GM12878 (cell line): ENCODE measurements around the gene SLC35E4. TPM values are rescaled to one million over a fixed set of nuclear protein-coding genes. Genes with fewer than 3 reads are reported as not detected.

ENCODE experiments used
- ATAC-seq: fragments of 200-7000 bp; cut with Tn5 transposase; 3 replicates; pipeline ENCODE4 v1.9.1; 2020; ENCODE audit warnings: mild to moderate bottlenecking, moderate library complexity
- BruUV-seq: library from RNA; stranded (reverse); fragments of 400-500 nt; replicated peaks from 2 replicates; lab custom pipeline; 2021; lab: Mats Ljungman, UMichigan
- CTCF ChIA-PET: fragments of 300-600 bp; sonication (Branson Sonifier 250); formaldehyde crosslinking; extraction: SDS; loops from one replicate; lab custom pipeline; 2021; ENCODE audit warnings: inconsistent platforms; lab: Yijun Ruan, JAX
- POLR2A ChIA-PET: fragments of 350-600 bp; formaldehyde crosslinking; extraction: SDS; loops from one replicate; lab custom pipeline; 2021; ENCODE audit warnings: inconsistent platforms; lab: Charles Lee
- RAD21 ChIA-PET: fragments of 300-600 bp; sonication (Branson Sonifier 250); formaldehyde crosslinking; loops from one replicate; lab custom pipeline; 2023; ENCODE audit warnings: antibody characterized with exemption; ENCODE audit not compliant: unreplicated experiment; lab: Charles Lee
- SMC1A ChIA-PET: fragments of 300-600 bp; sonication (Branson Sonifier 250); formaldehyde crosslinking; loops from one replicate; lab custom pipeline; 2023; ENCODE audit not compliant: unreplicated experiment, uncharacterized antibody; lab: Charles Lee
- DNase-seq: peaks from one replicate; pipeline ENCODE4 v3.0.0-alpha.2; 2011; ENCODE audit warnings: low read depth, low spot score
- FAIRE-seq: peaks from 3 replicates; lab custom pipeline; 2011; peaks lifted over from hg19 to GRCh38; lab: Jason Lieb, UNC
- H2AFZ ChIP-seq: 2 replicates; pipeline ENCODE4 v1.6.0; 2011; ENCODE audit warnings: low read depth, low read length, control low read depth; ENCODE audit not compliant: control insufficient read depth
- H3K27ac ChIP-seq: 2 replicates; pipeline ENCODE4 v1.5.1; 2011; ENCODE audit warnings: control low read depth; ENCODE audit not compliant: control insufficient read depth, insufficient read depth
- H3K27me3 ChIP-seq, 2 experiments: replicated peaks in 1 of 2; 2 replicates each; pipeline versions ENCODE4 v1.6.0 to v1.6.1; 2011; ENCODE audit warnings: low read length in 1 of 2; ENCODE audit not compliant: control insufficient read depth in 2 of 2, insufficient read depth in 2 of 2
- H3K36me3 ChIP-seq, 2 experiments: 2 replicates each; pipeline ENCODE4 v1.5.1; 2011; ENCODE audit warnings: low read length in 1 of 2; ENCODE audit not compliant: control insufficient read depth in 2 of 2, insufficient read depth in 2 of 2
- H3K4me1 ChIP-seq: 2 replicates; pipeline ENCODE4 v1.6.1; 2011; ENCODE audit warnings: mild to moderate bottlenecking, low read length, moderate library complexity, mixed read lengths; ENCODE audit not compliant: control insufficient read depth, insufficient read depth
- H3K4me2 ChIP-seq: 2 replicates; pipeline ENCODE4 v1.6.0; 2011; ENCODE audit warnings: control low read depth; ENCODE audit not compliant: control insufficient read depth, insufficient read depth
- H3K4me3 ChIP-seq: fragments of 200-600 bp; sonication (generic); 2 replicates; pipeline ENCODE4 v1.5.1; 2016
- H3K79me2 ChIP-seq: 2 replicates; pipeline ENCODE4 v1.6.0; 2011; ENCODE audit warnings: low read length; ENCODE audit not compliant: control insufficient read depth, insufficient read depth
- H3K9ac ChIP-seq: 2 replicates; pipeline ENCODE4 v1.8.0; 2011; ENCODE audit warnings: low read length, control low read depth, mixed read lengths; ENCODE audit not compliant: control insufficient read depth, insufficient read depth
- H3K9me3 ChIP-seq: replicated peaks from 3 replicates; pipeline ENCODE4 v1.5.1; 2011; ENCODE audit warnings: mild to moderate bottlenecking, low read length; ENCODE audit not compliant: control insufficient read depth, insufficient read depth
- H4K20me1 ChIP-seq: 2 replicates; pipeline ENCODE4 v1.6.0; 2011; ENCODE audit not compliant: control insufficient read depth, insufficient read depth
- ETV6 ChIP-seq, 2 experiments: fragments of 450-650 bp in 1 of 2; IDR thresholded peaks in 1 of 2; conservative IDR thresholded peaks in 1 of 2; 2 replicates each; pipeline ENCODE4 v1.6.1; 2014; ENCODE audit warnings: antibody characterized with exemption in 1 of 2, borderline replicate concordance in 1 of 2, low read depth in 1 of 2, mild to moderate bottlenecking in 1 of 2, moderate library complexity in 1 of 2
- NR2C2 ChIP-seq: IDR thresholded peaks from 2 replicates; pipeline ENCODE4 v1.6.1; 2011; ENCODE audit warnings: borderline replicate concordance, low read depth; ENCODE audit not compliant: control insufficient read depth, insufficient read length
- PBX3 ChIP-seq: IDR thresholded peaks from 2 replicates; pipeline ENCODE4 v1.6.1; 2011; ENCODE audit warnings: mild to moderate bottlenecking, low read depth, low read length, moderate library complexity; ENCODE audit not compliant: insufficient replicate concordance
- RFX5 ChIP-seq: IDR thresholded peaks from 2 replicates; pipeline ENCODE4 v1.6.1; 2011; ENCODE audit warnings: low read depth, low read length, improper control_type of control experiment
- RUNX3 ChIP-seq: IDR thresholded peaks from 2 replicates; pipeline ENCODE4 v1.6.1; 2012; ENCODE audit warnings: low read length, inconsistent platforms
- TAF1 ChIP-seq: IDR thresholded peaks from 2 replicates; pipeline ENCODE4 v1.6.1; 2011; ENCODE audit warnings: mild to moderate bottlenecking, low read depth, low read length, borderline replicate concordance
- ZSCAN29 ChIP-seq: fragments of 450-650 bp; IDR thresholded peaks from 2 replicates; pipeline ENCODE4 v1.6.1; 2017; ENCODE audit warnings: mild to moderate bottlenecking, moderate library complexity
- WGBS: methylation state at CpG from one replicate; pipeline ENCODE4 v1.1.6; 2016; ENCODE audit warnings: low lambda C conversion rate; ENCODE audit not compliant: insufficient replicate concordance, insufficient coverage; ENCODE audit errors: missing lambda C conversion rate; 5-methylcytosine and 5-hydroxymethylcytosine counted together
- in situ Hi-C: fragments of 300-500 bp; cut with MboI; formaldehyde crosslinking; loops from 9 replicates; pipeline ENCODE4 v1.14.3; 2018; ENCODE audit warnings: mixed read lengths
- intact Hi-C: fragments of 100-400 bp; cut with micrococcal nuclease; formaldehyde crosslinking; loops from one replicate; pipeline ENCODE4 v1.14.2; 2022; ENCODE audit not compliant: unreplicated experiment
- polyA plus RNA-seq, 11 experiments: library from polyadenylated mRNA; depleted of rRNA in 4 of 11; unstranded in 6 of 11; stranded (reverse) in 5 of 11; fragments of >200 nt; fragmentation: Nextera tagmentation in 4 of 11; fragmentation: Illumina TruSeq in 1 of 11; extraction: Ambion mirVana in 4 of 11; extraction: Trizol in 1 of 11; gene quantifications; 1 replicate in 1 of 11; 2 replicates in 10 of 11; pipeline versions ENCODE4 v1.2.1 to v1.2.3, GENCODE V29; 2011 to 2016; ENCODE audit warnings: inconsistent platforms in 2 of 11, missing spikeins in 2 of 11, low read depth in 1 of 11
- total RNA-seq, 4 experiments: library from RNA; depleted of rRNA in 3 of 4; stranded (reverse); fragments of >200 nt in 3 of 4; fragmentation: Illumina TruSeq in 1 of 4; extraction: Trizol in 1 of 4; gene quantifications; 2 replicates each; pipeline versions ENCODE4 v1.2.1 to v1.2.3, GENCODE V29; 2013 to 2021
- TF ChIP-seq, protein P1 (sequence below): fragments of 450-650 bp; formaldehyde crosslinking; IDR thresholded peaks from 2 replicates; pipeline ENCODE4 v1.4.0; 2020; ENCODE audit warnings: mild to moderate bottlenecking, moderate library complexity
- TF ChIP-seq, protein P2 (sequence below): fragments of 450-650 bp; IDR thresholded peaks from 2 replicates; pipeline ENCODE4 v1.6.1; 2016; ENCODE audit warnings: mild to moderate bottlenecking, moderate library complexity, borderline replicate concordance

SLC35E4 gene
- total and polyA plus RNA-seq, 10 of the 15 experiments (the other 5 are each of a cell fraction or from before 2014, with no cell fraction given): 0.16 to 5.3 (median 2.9) TPM; not detected in 1

GRCh38 chr22:30591588-30592359 is 43.8 kb upstream of the SLC35E4 start, which contains the start of gene PES1:
PES1 (minus strand) TSS chr22:30591910; CDS start chr22:30591833, 77 bp downstream.
- Histone ChIP-seq H3K4me3 (peak within 1 kb of the TSS; percentile 97), H3K27me3 (no peaks in the 10 kb centered on the region), H3K4me1 (no peaks in the 10 kb centered on the region), H3K4me2 (peak within 1 kb of the TSS; percentile 90), H3K9me3 (no peaks in the 10 kb centered on the region), H3K27ac (peak within 1 kb of the TSS; percentile 91), H2AFZ (peak within 1 kb of the TSS; percentile 81), H3K79me2 (peaks cover 26% of the 10 kb centered on the region), H4K20me1 (no peaks in the 10 kb centered on the region), H3K36me3 (peaks cover 8 to 24% of the 10 kb centered on the region in 2 experiments), H3K9ac (peak within 1 kb of the TSS; percentile 95)
- intact Hi-C loops (no loop called here), in situ Hi-C loops (no loop called here)
- RAD21 ChIA-PET: interaction anchor here (1.0 to 1.4 kb wide), 4 partner anchors 15 to 189 kb away, joined by 3 to 7 read pairs (median 4); partner anchors contain the start of genes SLC35E4 and TCN2
- under 1% methylated on average over 42 of the region's 49 CpGs for WGBS
- FAIRE-seq: peak; percentile 99
- no TSS peak for BruUV-seq
- CTCF ChIA-PET: interaction anchor here (0.8 to 6.6 kb wide), 5 partner anchors 10 to 163 kb away, joined by 3 to 45 read pairs (median 5); partner anchors contain the start of genes SLC35E4 and TCN2
- POLR2A ChIA-PET: interaction anchor here (0.6 to 1.3 kb wide), 5 partner anchors 12 to 492 kb away, joined by 3 to 7 read pairs (median 3); no protein-coding TSS in a partner anchor
- SMC1A ChIA-PET: interaction anchor here (0.7 to 1.1 kb wide), 4 partner anchors 9 to 170 kb away, joined by 3 to 5 read pairs (median 3); partner anchors contain the start of gene TCN2
- peak; percentile 97 for DNase-seq
- ATAC-seq: peak; percentile 100
- TF ChIP-seq RFX5 (peak; percentile 92), ZSCAN29 (no peak), RUNX3 (peak; percentile 31; the same call in 1 of the 2 replicates), PBX3 (no peak), TAF1 (peak; percentile 66; the same call in 1 of the 2 replicates), NR2C2 (no peak), ETV6 (conservative IDR thresholded peaks at IDR 0.05 in 1 of 2, IDR thresholded peaks at IDR 0.05 in 1 of 2; ENCODE audit: borderline replicate concordance in 1 of 2, low read depth in 1 of 2) (no peak)
- TF ChIP-seq, protein P1, sequence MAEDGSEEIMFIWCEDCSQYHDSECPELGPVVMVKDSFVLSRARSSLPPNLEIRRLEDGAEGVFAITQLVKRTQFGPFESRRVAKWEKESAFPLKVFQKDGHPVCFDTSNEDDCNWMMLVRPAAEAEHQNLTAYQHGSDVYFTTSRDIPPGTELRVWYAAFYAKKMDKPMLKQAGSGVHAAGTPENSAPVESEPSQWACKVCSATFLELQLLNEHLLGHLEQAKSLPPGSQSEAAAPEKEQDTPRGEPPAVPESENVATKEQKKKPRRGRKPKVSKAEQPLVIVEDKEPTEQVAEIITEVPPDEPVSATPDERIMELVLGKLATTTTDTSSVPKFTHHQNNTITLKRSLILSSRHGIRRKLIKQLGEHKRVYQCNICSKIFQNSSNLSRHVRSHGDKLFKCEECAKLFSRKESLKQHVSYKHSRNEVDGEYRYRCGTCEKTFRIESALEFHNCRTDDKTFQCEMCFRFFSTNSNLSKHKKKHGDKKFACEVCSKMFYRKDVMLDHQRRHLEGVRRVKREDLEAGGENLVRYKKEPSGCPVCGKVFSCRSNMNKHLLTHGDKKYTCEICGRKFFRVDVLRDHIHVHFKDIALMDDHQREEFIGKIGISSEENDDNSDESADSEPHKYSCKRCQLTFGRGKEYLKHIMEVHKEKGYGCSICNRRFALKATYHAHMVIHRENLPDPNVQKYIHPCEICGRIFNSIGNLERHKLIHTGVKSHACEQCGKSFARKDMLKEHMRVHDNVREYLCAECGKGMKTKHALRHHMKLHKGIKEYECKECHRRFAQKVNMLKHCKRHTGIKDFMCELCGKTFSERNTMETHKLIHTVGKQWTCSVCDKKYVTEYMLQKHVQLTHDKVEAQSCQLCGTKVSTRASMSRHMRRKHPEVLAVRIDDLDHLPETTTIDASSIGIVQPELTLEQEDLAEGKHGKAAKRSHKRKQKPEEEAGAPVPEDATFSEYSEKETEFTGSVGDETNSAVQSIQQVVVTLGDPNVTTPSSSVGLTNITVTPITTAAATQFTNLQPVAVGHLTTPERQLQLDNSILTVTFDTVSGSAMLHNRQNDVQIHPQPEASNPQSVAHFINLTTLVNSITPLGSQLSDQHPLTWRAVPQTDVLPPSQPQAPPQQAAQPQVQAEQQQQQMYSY: no peak
- TF ChIP-seq, protein P2, sequence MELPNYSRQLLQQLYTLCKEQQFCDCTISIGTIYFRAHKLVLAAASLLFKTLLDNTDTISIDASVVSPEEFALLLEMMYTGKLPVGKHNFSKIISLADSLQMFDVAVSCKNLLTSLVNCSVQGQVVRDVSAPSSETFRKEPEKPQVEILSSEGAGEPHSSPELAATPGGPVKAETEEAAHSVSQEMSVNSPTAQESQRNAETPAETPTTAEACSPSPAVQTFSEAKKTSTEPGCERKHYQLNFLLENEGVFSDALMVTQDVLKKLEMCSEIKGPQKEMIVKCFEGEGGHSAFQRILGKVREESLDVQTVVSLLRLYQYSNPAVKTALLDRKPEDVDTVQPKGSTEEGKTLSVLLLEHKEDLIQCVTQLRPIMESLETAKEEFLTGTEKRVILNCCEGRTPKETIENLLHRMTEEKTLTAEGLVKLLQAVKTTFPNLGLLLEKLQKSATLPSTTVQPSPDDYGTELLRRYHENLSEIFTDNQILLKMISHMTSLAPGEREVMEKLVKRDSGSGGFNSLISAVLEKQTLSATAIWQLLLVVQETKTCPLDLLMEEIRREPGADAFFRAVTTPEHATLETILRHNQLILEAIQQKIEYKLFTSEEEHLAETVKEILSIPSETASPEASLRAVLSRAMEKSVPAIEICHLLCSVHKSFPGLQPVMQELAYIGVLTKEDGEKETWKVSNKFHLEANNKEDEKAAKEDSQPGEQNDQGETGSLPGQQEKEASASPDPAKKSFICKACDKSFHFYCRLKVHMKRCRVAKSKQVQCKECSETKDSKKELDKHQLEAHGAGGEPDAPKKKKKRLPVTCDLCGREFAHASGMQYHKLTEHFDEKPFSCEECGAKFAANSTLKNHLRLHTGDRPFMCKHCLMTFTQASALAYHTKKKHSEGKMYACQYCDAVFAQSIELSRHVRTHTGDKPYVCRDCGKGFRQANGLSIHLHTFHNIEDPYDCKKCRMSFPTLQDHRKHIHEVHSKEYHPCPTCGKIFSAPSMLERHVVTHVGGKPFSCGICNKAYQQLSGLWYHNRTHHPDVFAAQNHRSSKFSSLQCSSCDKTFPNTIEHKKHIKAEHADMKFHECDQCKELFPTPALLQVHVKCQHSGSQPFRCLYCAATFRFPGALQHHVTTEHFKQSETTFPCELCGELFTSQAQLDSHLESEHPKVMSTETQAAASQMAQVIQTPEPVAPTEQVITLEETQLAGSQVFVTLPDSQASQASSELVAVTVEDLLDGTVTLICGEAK: peak; percentile 86
